HEK293T (cell line): Measurements from ENCODE around the gene TULP1.

Experiments
- BHLHE40 ChIP-seq: fragments of 450-650 bp; IDR thresholded peaks from 2 replicates; pipeline ENCODE4 v1.6.1; 2016; ENCODE audit warnings: mild to moderate bottlenecking, moderate library complexity, borderline replicate concordance
- FOXA1 ChIP-seq: fragments of 450-650 bp; IDR thresholded peaks from 2 replicates; pipeline ENCODE4 v1.6.1; 2016; ENCODE audit warnings: mild to moderate bottlenecking
- FOXK2 ChIP-seq: fragments of 450-650 bp; IDR thresholded peaks from 2 replicates; pipeline ENCODE4 v1.6.1; 2016; ENCODE audit warnings: mild to moderate bottlenecking
- PKNOX1 ChIP-seq: fragments of 450-650 bp; IDR thresholded peaks from 2 replicates; pipeline ENCODE4 v1.6.1; 2016
- SP1 ChIP-seq: fragments of 450-650 bp; IDR thresholded peaks from 2 replicates; pipeline ENCODE4 v1.6.1; 2017

DNA sequence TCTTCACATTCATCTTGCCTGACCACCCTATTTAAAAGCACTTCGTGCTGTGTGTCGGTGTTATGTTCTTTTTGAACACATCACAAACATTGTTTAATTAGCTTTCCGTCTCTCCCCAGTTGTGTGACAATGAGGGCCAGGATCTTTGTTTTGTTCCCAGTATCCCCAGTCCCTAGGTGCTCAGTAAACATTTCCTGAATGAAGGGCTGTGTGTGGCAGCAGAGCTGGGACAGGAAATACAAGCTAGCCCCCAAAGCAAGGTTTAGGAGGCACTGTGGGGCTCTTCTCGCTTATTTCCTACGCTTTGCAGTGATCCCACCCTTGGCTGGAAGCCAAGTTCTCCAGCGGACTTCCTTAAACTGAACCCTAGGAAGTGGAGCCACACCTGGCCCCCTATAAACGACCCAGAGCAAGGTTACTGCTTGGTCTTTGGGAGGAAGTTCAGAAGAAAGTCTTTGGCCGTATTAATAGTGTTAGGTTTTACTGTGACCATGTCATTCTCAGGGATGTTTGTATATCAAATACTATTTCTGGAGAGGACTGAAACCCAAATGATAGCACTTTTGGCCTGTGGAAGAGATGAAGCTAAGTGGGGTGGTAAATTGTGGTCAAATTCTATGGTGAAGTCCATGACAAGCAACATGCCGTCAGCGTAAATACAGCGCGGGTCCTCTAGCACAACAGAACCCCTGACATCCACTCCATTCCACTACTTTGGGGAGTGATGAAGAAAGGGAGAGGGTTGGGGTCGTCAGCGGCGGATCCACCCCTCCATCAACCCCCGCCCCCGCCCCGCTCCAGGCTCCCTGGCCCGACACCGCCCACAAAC, 61.1 kb downstream of the TULP1 start:
- TF ChIP-seq FOXK2 (no peak), BHLHE40 (no peak), FOXA1 (no peak), PKNOX1 (no peak), SP1 (no peak)
